HFF-Myc (cell line): Measurements from ENCODE around the gene TTN.

Source experiments
- DNase-seq: peaks from one replicate; pipeline ENCODE4 v3.0.0-alpha.2; 2011; ENCODE audit warnings: low read depth; ENCODE audit errors: extremely low read depth
- H3K4me3 ChIP-seq: replicated peaks from 2 replicates; pipeline ENCODE4 v1.5.1; 2011; ENCODE audit warnings: low read depth, mild to moderate bottlenecking, control low read depth, low read length
- TF ChIP-seq, protein P1 (sequence below): IDR thresholded peaks from 2 replicates; pipeline ENCODE4 v1.5.1; 2012; ENCODE audit warnings: mild to moderate bottlenecking, low read depth, low read length, control low read depth; ENCODE audit errors: missing control alignments

Gene TTN

GRCh38 chr2:178732913-178733312 is 74.3 kb downstream of the TTN start:
- TF ChIP-seq, protein P1, sequence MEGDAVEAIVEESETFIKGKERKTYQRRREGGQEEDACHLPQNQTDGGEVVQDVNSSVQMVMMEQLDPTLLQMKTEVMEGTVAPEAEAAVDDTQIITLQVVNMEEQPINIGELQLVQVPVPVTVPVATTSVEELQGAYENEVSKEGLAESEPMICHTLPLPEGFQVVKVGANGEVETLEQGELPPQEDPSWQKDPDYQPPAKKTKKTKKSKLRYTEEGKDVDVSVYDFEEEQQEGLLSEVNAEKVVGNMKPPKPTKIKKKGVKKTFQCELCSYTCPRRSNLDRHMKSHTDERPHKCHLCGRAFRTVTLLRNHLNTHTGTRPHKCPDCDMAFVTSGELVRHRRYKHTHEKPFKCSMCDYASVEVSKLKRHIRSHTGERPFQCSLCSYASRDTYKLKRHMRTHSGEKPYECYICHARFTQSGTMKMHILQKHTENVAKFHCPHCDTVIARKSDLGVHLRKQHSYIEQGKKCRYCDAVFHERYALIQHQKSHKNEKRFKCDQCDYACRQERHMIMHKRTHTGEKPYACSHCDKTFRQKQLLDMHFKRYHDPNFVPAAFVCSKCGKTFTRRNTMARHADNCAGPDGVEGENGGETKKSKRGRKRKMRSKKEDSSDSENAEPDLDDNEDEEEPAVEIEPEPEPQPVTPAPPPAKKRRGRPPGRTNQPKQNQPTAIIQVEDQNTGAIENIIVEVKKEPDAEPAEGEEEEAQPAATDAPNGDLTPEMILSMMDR: no peak
- no peak overlapping the region for H3K4me3 ChIP-seq
- no peak for DNase-seq

GRCh38 chr2:178731300-178731699 is 75.9 kb downstream of the TTN start:
- no peak for DNase-seq
- H3K4me3 ChIP-seq: no peak overlapping the region
- TF ChIP-seq, protein P1: no peak

DNA sequence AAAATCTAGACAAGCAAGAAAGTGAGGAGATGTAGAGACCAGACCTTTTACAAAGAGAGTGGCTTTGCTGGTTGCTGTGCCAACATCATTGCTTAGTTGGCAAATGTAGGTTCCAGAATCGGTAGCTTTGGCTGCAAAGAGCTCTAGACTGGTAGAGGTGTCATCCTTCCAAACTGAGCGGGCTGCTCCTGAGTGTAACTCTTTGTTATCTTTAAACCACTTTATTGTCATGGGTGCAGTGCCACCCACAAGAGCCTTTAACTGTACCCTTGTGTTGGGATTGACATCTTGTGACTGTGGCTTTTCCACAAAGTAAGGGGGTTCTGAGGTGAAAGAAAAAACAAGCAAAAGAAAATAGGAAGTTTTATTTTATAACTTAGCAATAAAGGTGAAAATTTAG is 77.2 kb downstream of the TTN start:
- DNase-seq: no peak
- TF ChIP-seq, protein P1: no peak
- H3K4me3 ChIP-seq: no peak overlapping the region

- H3K4me3 ChIP-seq: no peak overlapping the region
- no peak for DNase-seq
- TF ChIP-seq, protein P1: no peak
These were observed 83.4 kb downstream of the TTN start for GRCh38 chr2:178723786-178724346.

DNA sequence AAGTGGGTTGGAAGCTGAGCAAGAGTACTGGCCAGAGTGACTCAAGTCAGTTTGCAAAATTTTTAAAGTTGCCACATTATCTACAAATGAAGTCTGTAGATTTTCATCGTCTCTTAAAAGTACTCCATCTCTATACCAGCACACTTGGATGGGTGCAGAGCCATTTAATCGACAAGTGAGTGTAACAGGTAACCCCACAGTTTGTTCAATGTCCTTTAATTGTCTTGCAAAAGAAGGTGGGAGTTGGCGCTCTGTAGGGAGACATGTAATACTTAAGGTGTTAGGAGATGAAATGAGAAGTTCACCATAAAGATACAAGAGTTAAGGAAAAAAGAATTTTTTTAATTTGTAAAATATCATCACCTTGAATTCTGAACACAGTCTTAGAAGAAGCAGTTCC is 84.9 kb downstream of the TTN start:
- no peak for DNase-seq
- TF ChIP-seq, protein P1: no peak
- H3K4me3 ChIP-seq: no peak overlapping the region

DNA sequence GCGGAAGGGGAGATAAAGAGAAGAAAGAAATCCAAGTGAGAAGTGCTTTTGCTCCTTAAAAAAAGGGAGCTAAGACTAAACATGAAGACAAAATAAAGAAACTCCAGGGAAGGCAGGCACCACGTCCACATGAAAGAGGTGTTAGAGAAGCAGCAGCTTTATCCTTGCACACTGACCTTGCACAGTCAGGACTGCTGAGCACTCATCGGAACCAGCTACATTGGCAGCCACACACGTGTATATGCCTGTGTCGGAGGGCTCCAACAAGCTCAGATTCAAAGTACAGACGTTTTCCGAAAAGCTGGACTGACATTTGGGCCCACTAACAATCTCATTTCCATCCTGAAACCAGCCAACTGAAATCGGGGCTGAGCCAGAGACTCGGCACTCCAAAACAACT is 88.2 kb downstream of the TTN start:
- no peak for DNase-seq
- TF ChIP-seq, protein P1: no peak
- H3K4me3 ChIP-seq: no peak overlapping the region

- TF ChIP-seq, protein P1: no peak
- DNase-seq: no peak
- H3K4me3 ChIP-seq: no peak overlapping the region
These were observed 88.9 kb downstream of the TTN start for GRCh38 chr2:178718283-178718682.
